H9 (cell line): ENCODE measurements around the gene CACNA2D4. TPM values are rescaled to one million over a fixed set of nuclear protein-coding genes. Genes with fewer than 3 reads are reported as not detected.
A peak's percentile ranks its signal among the peaks of the same experiment; 100 is the strongest.

Experiments
- DNase-seq: peaks from one replicate; pipeline ENCODE4 v3.0.0-alpha.2; 2017
- H2AFZ ChIP-seq: one replicate; pipeline ENCODE4 v1.6.1; 2013; ENCODE audit warnings: mild to moderate bottlenecking, low read length, control low read depth, moderate library complexity
- H2AK5ac ChIP-seq: 2 replicates; pipeline ENCODE4 v1.6.1; 2013; ENCODE audit warnings: low read length, control low read depth, mixed read lengths; ENCODE audit not compliant: insufficient read length
- H2BK120ac ChIP-seq: one replicate; pipeline ENCODE4 v1.6.1; 2013; ENCODE audit warnings: low read depth, mild to moderate bottlenecking, low read length, control low read depth, inconsistent platforms; ENCODE audit not compliant: poor library complexity, severe bottlenecking
- H2BK12ac ChIP-seq: 2 replicates; pipeline ENCODE4 v1.6.1; 2013; ENCODE audit warnings: low read length, control low read depth, mixed read lengths, low read depth; ENCODE audit not compliant: insufficient read length
- H2BK15ac ChIP-seq: 2 replicates; pipeline ENCODE4 v1.6.1; 2013; ENCODE audit warnings: low read depth, low read length, control low read depth
- H2BK20ac ChIP-seq: one replicate; pipeline ENCODE4 v1.6.1; 2013; ENCODE audit warnings: low read depth, mild to moderate bottlenecking, low read length, control low read depth, inconsistent platforms; ENCODE audit not compliant: poor library complexity, severe bottlenecking
- H2BK5ac ChIP-seq: 2 replicates; pipeline ENCODE4 v1.6.1; 2013; ENCODE audit warnings: low read length, control low read depth, mixed read lengths; ENCODE audit not compliant: insufficient read length
- H3K14ac ChIP-seq: 2 replicates; pipeline ENCODE4 v1.6.1; 2013; ENCODE audit warnings: low read length, control low read depth; ENCODE audit not compliant: insufficient read depth
- H3K18ac ChIP-seq: 2 replicates; pipeline ENCODE4 v1.6.1; 2013; ENCODE audit warnings: low read depth, mild to moderate bottlenecking, mixed read lengths, low read length, control low read depth; ENCODE audit not compliant: insufficient read length
- H3K23ac ChIP-seq: 2 replicates; pipeline ENCODE4 v1.6.1; 2013; ENCODE audit warnings: low read length, control low read depth, mixed read lengths, low read depth; ENCODE audit not compliant: insufficient read length
- H3K23me2 ChIP-seq: 2 replicates; pipeline ENCODE4 v1.6.1; 2013; ENCODE audit warnings: low read depth, mild to moderate bottlenecking, mixed read lengths, low read length, control low read depth; ENCODE audit not compliant: insufficient read length, poor library complexity, severe bottlenecking
- H3K27ac ChIP-seq: 2 replicates; pipeline ENCODE4 v1.5.1; 2013; ENCODE audit warnings: low read length, control low read depth, mixed read lengths, low read depth; ENCODE audit not compliant: insufficient read length
- H3K27me3 ChIP-seq: 2 replicates; pipeline ENCODE4 v1.6.1; 2013; ENCODE audit warnings: low read length, control low read depth, inconsistent platforms; ENCODE audit not compliant: insufficient read depth
- H3K4ac ChIP-seq: 2 replicates; pipeline ENCODE4 v1.6.1; 2013; ENCODE audit warnings: low read depth, mild to moderate bottlenecking, control low read depth, inconsistent platforms, low read length, moderate library complexity
- H3K4me1 ChIP-seq: 2 replicates; pipeline ENCODE4 v1.6.1; 2013; ENCODE audit warnings: low read length, control low read depth, inconsistent platforms; ENCODE audit not compliant: insufficient read depth
- H3K4me2 ChIP-seq: 2 replicates; pipeline ENCODE4 v1.6.1; 2013; ENCODE audit warnings: low read length, control low read depth, mixed read lengths; ENCODE audit not compliant: insufficient read length, insufficient read depth
- H3K56ac ChIP-seq: 2 replicates; pipeline ENCODE4 v1.6.1; 2013; ENCODE audit warnings: low read depth, mild to moderate bottlenecking, mixed read lengths, low read length, control low read depth; ENCODE audit not compliant: insufficient read length
- H3K79me1 ChIP-seq: 2 replicates; pipeline ENCODE4 v1.6.1; 2013; ENCODE audit warnings: low read depth, mild to moderate bottlenecking, moderate library complexity, low read length, control low read depth, inconsistent platforms; ENCODE audit not compliant: insufficient read depth, poor library complexity, severe bottlenecking
- H3K79me2 ChIP-seq: 2 replicates; pipeline ENCODE4 v1.6.1; 2013; ENCODE audit warnings: low read length, control low read depth, inconsistent platforms; ENCODE audit not compliant: insufficient read depth
- H3K9ac ChIP-seq: 2 replicates; pipeline ENCODE4 v1.6.1; 2013; ENCODE audit warnings: low read length, control low read depth, mixed read lengths; ENCODE audit not compliant: insufficient read length; ENCODE audit errors: extremely low read depth
- H3K9me3 ChIP-seq: one replicate; pipeline ENCODE4 v1.6.1; 2013; ENCODE audit warnings: low read depth, low read length, inconsistent platforms; ENCODE audit not compliant: control insufficient read depth
- H3T11ph ChIP-seq: one replicate; pipeline ENCODE4 v1.6.1; 2013; ENCODE audit warnings: mild to moderate bottlenecking, low read length, control low read depth, inconsistent platforms
- H4K20me1 ChIP-seq: one replicate; pipeline ENCODE4 v1.6.1; 2013; ENCODE audit not compliant: control insufficient read depth, insufficient read length, insufficient read depth
- H4K5ac ChIP-seq: 2 replicates; pipeline ENCODE4 v1.6.1; 2013; ENCODE audit warnings: low read depth, mild to moderate bottlenecking, mixed read lengths, low read length, control low read depth; ENCODE audit not compliant: insufficient read length
- H4K8ac ChIP-seq: replicated peaks from 2 replicates; pipeline ENCODE4 v1.6.1; 2013; ENCODE audit warnings: low read length, control low read depth, mixed read lengths, low read depth; ENCODE audit not compliant: insufficient read length
- H4K91ac ChIP-seq: 2 replicates; pipeline ENCODE4 v1.6.1; 2013; ENCODE audit warnings: low read depth, mild to moderate bottlenecking, moderate library complexity, mixed read lengths, low read length, control low read depth; ENCODE audit not compliant: insufficient read length
- H3K27ac Mint-ChIP-seq, 3 experiments: 2 replicates in 2 of 3; 3 replicates in 1 of 3; pipeline ENCODE4 v1.8.0; 2020 to 2021; ENCODE audit warnings: mixed read lengths in 3 of 3, mild to moderate bottlenecking in 1 of 3, moderate library complexity in 1 of 3
- H3K27me3 Mint-ChIP-seq: 2 replicates; pipeline ENCODE4 v1.8.0; 2021; ENCODE audit warnings: low read depth, mild to moderate bottlenecking, moderate library complexity, mixed read lengths
- H3K36me3 Mint-ChIP-seq, 3 experiments: 2 replicates in 2 of 3; 3 replicates in 1 of 3; pipeline ENCODE4 v1.8.0; 2020 to 2021; ENCODE audit warnings: low read depth in 3 of 3, mixed read lengths in 3 of 3; ENCODE audit not compliant: insufficient read depth in 1 of 3
- H3K4me1 Mint-ChIP-seq, 2 experiments: 2 replicates each; pipeline ENCODE4 v1.8.0; 2020; ENCODE audit warnings: mixed read lengths in 2 of 2
- H3K4me3 Mint-ChIP-seq, 2 experiments: 2 replicates in 1 of 2; 3 replicates in 1 of 2; pipeline ENCODE4 v1.8.0; 2020 to 2021; ENCODE audit warnings: mild to moderate bottlenecking in 2 of 2, mixed read lengths in 2 of 2, moderate library complexity in 1 of 2
- H3K9me3 Mint-ChIP-seq, 2 experiments: 2 replicates in 1 of 2; 3 replicates in 1 of 2; pipeline ENCODE4 v1.8.0; 2020; ENCODE audit warnings: mild to moderate bottlenecking in 2 of 2, mixed read lengths in 2 of 2, moderate library complexity in 1 of 2
- CTCF ChIP-seq: fragments of 200-600 bp; sonication (generic); conservative IDR thresholded peaks from 3 replicates; pipeline ENCODE4 v1.8.0; 2021; ENCODE audit warnings: antibody characterized with exemption, mild to moderate bottlenecking
- WGBS: extraction: QIAGEN DNeasy Blood & Tissue Kit; methylation state at CpG from one replicate; pipeline ENCODE4 v1.1.7; 2013; ENCODE audit warnings: missing lambda C conversion rate, low lambda C conversion rate, mixed read lengths; ENCODE audit not compliant: insufficient read length; ENCODE audit errors: extremely low coverage; 5-methylcytosine and 5-hydroxymethylcytosine counted together
- total RNA-seq: library from RNA; stranded (reverse); gene quantifications from 2 replicates; pipeline ENCODE4 v1.2.1, GENCODE V29; 2021

Gene CACNA2D4
- total RNA-seq, 1 experiment from 2014 or later: 0.79 TPM

GRCh38 chr12:1966561-1967226, 48.2 kb upstream of the CACNA2D4 start:
- no peak overlapping the region for H3K4ac ChIP-seq
- no peak overlapping the region for H4K91ac ChIP-seq
- Mint-ChIP-seq H3K4me3 (no peak overlapping the region), H3K9me3 (no peaks in the 10 kb centered on the region), H3K4me1 (peaks cover 4 to 8% of the 10 kb centered on the region in 2 experiments), H3K27me3 (no peaks in the 10 kb centered on the region), H3K36me3 (peaks cover 0 to 14% (median 13%) of the 10 kb centered on the region in 3 experiments; a peak in 4 of 7 replicates), H3K27ac (peak overlapping the region in 1 of 3 experiments; percentile 43; a peak in 2 of 7 replicates)
- no peak for TF ChIP-seq CTCF
- DNase-seq: no peak
- no peak overlapping the region for H2BK120ac ChIP-seq
- H2BK15ac ChIP-seq: no peak overlapping the region
- H2AFZ ChIP-seq: no peak overlapping the region
- H3K23me2 ChIP-seq: peaks cover 3% of the 10 kb centered on the region
- H3T11ph ChIP-seq: no peak overlapping the region
- H3K79me1 ChIP-seq: peaks cover 3% of the 10 kb centered on the region
- no peaks in the 10 kb centered on the region; the same call in 1 of the 2 replicates for H3K27me3 ChIP-seq
- no peak overlapping the region for H2BK12ac ChIP-seq
- H2BK5ac ChIP-seq: no peak overlapping the region
- H3K23ac ChIP-seq: no peak overlapping the region
- no peaks in the 10 kb centered on the region for H3K79me2 ChIP-seq
- H3K14ac ChIP-seq: no peak overlapping the region
- no CpG with 5 or more reads among the region's 4 CpGs for WGBS
- no peaks in the 10 kb centered on the region for H4K20me1 ChIP-seq
- H2AK5ac ChIP-seq: no peak overlapping the region
- H4K5ac ChIP-seq: no peak overlapping the region
- H2BK20ac ChIP-seq: no peak overlapping the region
- H4K8ac ChIP-seq: no peak overlapping the region
- H3K4me2 ChIP-seq: no peak overlapping the region
- H3K4me1 ChIP-seq: no peaks in the 10 kb centered on the region; the same call in 1 of the 2 replicates
- H3K27ac ChIP-seq: no peak overlapping the region
- H3K56ac ChIP-seq: no peak overlapping the region
- no peak overlapping the region for H3K9ac ChIP-seq
- H3K9me3 ChIP-seq: no peaks in the 10 kb centered on the region
- peak overlapping the region; percentile 70 for H3K18ac ChIP-seq
